ENCODE results near the gene CABP4. TPM values are rescaled to one million over a fixed set of nuclear protein-coding genes. Genes with fewer than 3 reads are reported as not detected.

Gene CABP4
- total and polyA plus RNA-seq, 10 of the 15 experiments (the other 5 are each of a cell fraction or from before 2014, with no cell fraction given) = 0.04 to 0.41 (median 0.14) TPM; not detected in 2

DNA sequence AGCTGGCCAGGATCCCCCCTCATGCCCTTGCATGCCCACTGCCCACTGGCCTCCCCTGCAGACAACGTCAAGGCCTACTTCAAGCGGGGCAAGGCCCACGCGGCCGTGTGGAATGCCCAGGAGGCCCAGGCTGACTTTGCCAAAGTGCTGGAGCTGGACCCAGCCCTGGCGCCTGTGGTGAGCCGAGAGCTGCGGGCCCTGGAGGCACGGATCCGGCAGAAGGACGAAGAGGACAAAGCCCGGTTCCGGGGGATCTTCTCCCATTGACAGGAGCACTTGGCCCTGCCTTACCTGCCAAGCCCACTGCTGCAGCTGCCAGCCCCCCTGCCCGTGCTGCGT is 35.5 kb downstream of the CABP4 start:
- TF ChIP-seq POLR2A (IDR thresholded peaks at IDR 0.05; ENCODE audit: low read depth, low read length) (peak; percentile 43; the same call in 1 of the 2 replicates), IKZF2 (IDR thresholded peaks at IDR 0.05) (no peak)
- Histone ChIP-seq H3K36me3 (ENCODE audit: control insufficient read depth in 2 of 2, insufficient read depth in 2 of 2, low read length in 1 of 2) (peaks cover 4 to 28% of the 10 kb centered on the region in 2 experiments; a peak in 3 of 4 replicates), H3K4me3 (no peak overlapping the region), H3K79me2 (ENCODE audit: control insufficient read depth, insufficient read depth, low read length) (peaks cover 15% of the 10 kb centered on the region), H3K27me3 (replicated peaks in 1 of 2; ENCODE audit: control insufficient read depth in 2 of 2, insufficient read depth in 2 of 2, low read length in 1 of 2) (no peaks in the 10 kb centered on the region), H3K4me1 (ENCODE audit: control insufficient read depth, insufficient read depth, low read length) (peaks cover 25% of the 10 kb centered on the region), H3K27ac (ENCODE audit: control insufficient read depth, insufficient read depth) (no peak overlapping the region), H3K9me3 (replicated peaks; ENCODE audit: control insufficient read depth, insufficient read depth, low read length) (no peaks in the 10 kb centered on the region), H3K4me2 (ENCODE audit: control insufficient read depth, insufficient read depth) (no peak overlapping the region), H2AFZ (ENCODE audit: control insufficient read depth, low read depth, low read length) (no peak overlapping the region), H4K20me1 (ENCODE audit: control insufficient read depth, insufficient read depth) (no peaks in the 10 kb centered on the region; the same call in 1 of the 2 replicates), H3K9ac (ENCODE audit: control insufficient read depth, insufficient read depth, low read length) (no peak overlapping the region)
- WGBS (ENCODE audit: insufficient coverage, insufficient replicate concordance, low lambda C conversion rate, missing lambda C conversion rate) = 79% methylated on average over 15 of the region's 15 CpGs
- no peak for FAIRE-seq
- ChIA-PET POLR2A (interaction anchor here (0.6 to 1.2 kb wide), 5 partner anchors 12 to 956 kb away, joined by 3 to 5 read pairs (median 3); partner anchors contain the start of genes PPP1CA and PTPRCAP), CTCF (interaction anchor here (0.7 to 1.3 kb wide), 2 partner anchors 102 to 145 kb away, joined by 3 read pairs; no protein-coding TSS in a partner anchor), RAD21 (ENCODE audit: unreplicated experiment) (interaction anchor here (1.0 kb wide), 1 partner anchor 89 kb away, joined by 3 read pairs; the partner anchor contains the start of gene PPP1CA), SMC1A (ENCODE audit: uncharacterized antibody, unreplicated experiment) (no interaction called here)
- DNase-seq (ENCODE audit: low read depth, low spot score) = no peak
- intact Hi-C loops (cut with micrococcal nuclease; ENCODE audit: unreplicated experiment) = no loop called here
- no TSS peak for BruUV-seq (replicated peaks)
- in situ Hi-C loops (cut with MboI) = no loop called here
- no peak for ATAC-seq

DNA sequence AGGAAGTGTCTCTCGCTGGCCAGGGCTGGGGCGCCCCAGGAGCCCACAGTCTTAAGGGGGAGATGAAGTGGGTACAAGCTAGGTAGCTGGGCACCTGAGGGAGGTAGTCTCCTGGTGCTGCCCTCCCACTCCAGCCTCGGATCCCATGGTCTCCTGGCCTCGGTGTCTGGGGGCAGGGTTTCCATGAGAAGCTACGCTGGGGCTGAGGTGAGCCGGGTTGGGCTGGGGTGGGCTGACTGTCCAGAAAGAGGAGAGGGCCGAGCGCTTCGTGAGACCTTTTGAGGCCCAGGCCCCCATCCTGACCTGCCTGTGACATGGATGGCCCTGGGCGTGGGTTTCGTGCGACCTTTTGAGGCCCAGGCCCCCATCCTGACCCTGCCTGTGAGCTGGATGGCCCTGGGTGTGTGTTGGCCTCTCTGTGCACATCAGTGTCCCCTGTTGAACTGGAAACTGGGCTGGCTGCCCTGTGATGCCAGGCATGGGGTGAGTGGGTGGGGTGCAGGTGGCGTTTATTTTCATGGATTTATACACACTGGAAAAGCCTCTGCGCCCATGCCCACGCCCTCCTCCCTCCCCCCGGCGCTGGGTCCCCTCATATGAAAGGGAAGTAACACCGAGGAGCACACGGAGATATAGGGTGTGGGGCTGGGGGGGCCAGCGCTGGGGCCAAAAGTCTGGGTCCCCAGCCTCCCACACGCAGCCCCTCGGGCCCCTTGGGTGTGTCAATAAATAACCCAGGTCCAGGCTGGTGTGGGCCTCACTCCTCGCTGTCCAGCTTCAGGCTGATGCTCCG is 36.3 kb downstream of the CABP4 start:
- no peak overlapping the region for H3K4me2 ChIP-seq (ENCODE audit: control insufficient read depth, insufficient read depth)
- ATAC-seq = no peak
- H3K79me2 ChIP-seq (ENCODE audit: control insufficient read depth, insufficient read depth, low read length) = peaks cover 8% of the 10 kb centered on the region
- no peak overlapping the region for H2AFZ ChIP-seq (ENCODE audit: control insufficient read depth, low read depth, low read length)
- ChIA-PET CTCF (interaction anchor here (0.7 to 1.3 kb wide), 3 partner anchors 14 to 146 kb away, joined by 3 to 5 read pairs (median 3); partner anchors contain the start of gene PITPNM1), SMC1A (ENCODE audit: uncharacterized antibody, unreplicated experiment) (no interaction called here), RAD21 (ENCODE audit: unreplicated experiment) (no interaction called here), POLR2A (interaction anchor here (0.6 to 1.2 kb wide), 4 partner anchors 31 to 956 kb away, joined by 3 to 5 read pairs (median 3); partner anchors contain the start of genes PPP1CA and PTPRCAP)
- peak; percentile 6; the same call in 1 of the 2 replicates for TF ChIP-seq SMAD5 (IDR thresholded peaks at IDR 0.05; ENCODE audit: low read depth)
- no peak for TF ChIP-seq SRF (IDR thresholded peaks at IDR 0.05; ENCODE audit: low read depth in 2 of 2, low read length in 2 of 2)
- TF ChIP-seq POLR2A (IDR thresholded peaks at IDR 0.05; ENCODE audit: low read depth, low read length) = peak; percentile 42; the same call in 1 of the 2 replicates
- no peak for TF ChIP-seq TCF3 (IDR thresholded peaks at IDR 0.05; ENCODE audit: borderline replicate concordance, insufficient read depth, low read depth, low read length)
- no peak for TF ChIP-seq WRNIP1 (IDR thresholded peaks at IDR 0.05; ENCODE audit: borderline replicate concordance, low read depth, low read length)
- TF ChIP-seq, protein P1, sequence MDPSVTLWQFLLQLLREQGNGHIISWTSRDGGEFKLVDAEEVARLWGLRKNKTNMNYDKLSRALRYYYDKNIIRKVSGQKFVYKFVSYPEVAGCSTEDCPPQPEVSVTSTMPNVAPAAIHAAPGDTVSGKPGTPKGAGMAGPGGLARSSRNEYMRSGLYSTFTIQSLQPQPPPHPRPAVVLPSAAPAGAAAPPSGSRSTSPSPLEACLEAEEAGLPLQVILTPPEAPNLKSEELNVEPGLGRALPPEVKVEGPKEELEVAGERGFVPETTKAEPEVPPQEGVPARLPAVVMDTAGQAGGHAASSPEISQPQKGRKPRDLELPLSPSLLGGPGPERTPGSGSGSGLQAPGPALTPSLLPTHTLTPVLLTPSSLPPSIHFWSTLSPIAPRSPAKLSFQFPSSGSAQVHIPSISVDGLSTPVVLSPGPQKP (IDR thresholded peaks at IDR 0.05; ENCODE audit: low read depth, low read length) = no peak
- no peak overlapping the region for H3K9ac ChIP-seq (ENCODE audit: control insufficient read depth, insufficient read depth, low read length)
- DNase-seq (ENCODE audit: low read depth, low spot score) = no peak
- H3K27me3 ChIP-seq (replicated peaks in 1 of 2; ENCODE audit: control insufficient read depth in 2 of 2, insufficient read depth in 2 of 2, low read length in 1 of 2) = no peaks in the 10 kb centered on the region
- H3K4me1 ChIP-seq (ENCODE audit: control insufficient read depth, insufficient read depth, low read length) = peaks cover 17% of the 10 kb centered on the region
- no peak overlapping the region for H3K27ac ChIP-seq (ENCODE audit: control insufficient read depth, insufficient read depth)
- in situ Hi-C loops (cut with MboI) = no loop called here
- H3K9me3 ChIP-seq (replicated peaks; ENCODE audit: control insufficient read depth, insufficient read depth, low read length) = no peaks in the 10 kb centered on the region
- BruUV-seq (replicated peaks) = no TSS peak
- FAIRE-seq = no peak
- intact Hi-C loops (cut with micrococcal nuclease; ENCODE audit: unreplicated experiment) = no loop called here
- 89% methylated on average over 24 of the region's 24 CpGs for WGBS (ENCODE audit: insufficient coverage, insufficient replicate concordance, low lambda C conversion rate, missing lambda C conversion rate)
- peaks cover 4 to 30% of the 10 kb centered on the region in 2 experiments; a peak in 3 of 4 replicates for H3K36me3 ChIP-seq (ENCODE audit: control insufficient read depth in 2 of 2, insufficient read depth in 2 of 2, low read length in 1 of 2)
- H4K20me1 ChIP-seq (ENCODE audit: control insufficient read depth, insufficient read depth) = no peaks in the 10 kb centered on the region; the same call in 1 of the 2 replicates
- no peak overlapping the region for H3K4me3 ChIP-seq

Data from GM12878 (cell line).